H54 (cell line): ENCODE data around the gene SSR1.
"Not testable (repeated sequence)": the region's sequence is repeated elsewhere in the genome, so short reads cannot be mapped to it uniquely, and the experiment has no call there.

Source experiments
- DNase-seq: peaks from one replicate; pipeline ENCODE4 v3.0.0; 2011; ENCODE audit warnings: low spot score, mixed read lengths; ENCODE audit not compliant: insufficient read length
- FAIRE-seq: peaks from 3 replicates; lab custom pipeline; 2011; peaks lifted over from hg19 to GRCh38; lab: Jason Lieb, UNC
- POLR2A ChIP-seq: IDR thresholded peaks from 2 replicates; pipeline ENCODE4 v1.6.1; 2011; ENCODE audit warnings: low read depth, mild to moderate bottlenecking, low read length

Gene SSR1

DNA sequence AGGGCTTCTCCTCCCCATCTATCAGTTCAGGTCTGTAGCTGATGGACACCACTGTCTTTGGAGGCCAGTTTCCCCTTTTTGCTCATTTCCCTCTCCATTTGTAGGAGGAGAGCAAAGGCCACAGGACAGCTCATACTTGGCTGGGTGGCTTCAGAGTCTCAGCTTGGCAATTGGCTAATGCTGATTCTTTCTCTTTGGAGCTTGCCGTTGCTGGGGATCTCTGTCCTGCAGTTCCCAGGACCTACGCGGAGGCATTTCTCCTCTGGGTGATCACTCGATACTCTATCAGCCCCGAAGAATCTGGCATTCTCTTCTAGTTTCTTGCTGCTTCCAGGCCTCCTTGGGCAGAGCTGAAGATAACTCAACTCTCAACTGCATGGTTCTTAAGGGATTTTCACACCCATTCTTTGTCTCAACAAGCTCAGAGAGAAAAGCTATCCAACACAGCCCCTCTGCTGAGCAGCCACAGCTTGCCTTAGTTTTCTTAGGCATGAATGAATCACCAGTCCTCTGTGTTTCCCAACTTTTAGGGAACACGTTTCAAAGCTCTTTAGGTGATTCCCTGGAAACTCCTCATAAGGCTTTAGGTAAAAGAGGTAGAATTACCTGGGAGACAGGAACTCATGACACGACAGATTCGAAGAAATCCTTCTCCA is 19.2 kb upstream of the SSR1 start:
- DNase-seq, result no peak
- FAIRE-seq, result no peak
- TF ChIP-seq POLR2A, result no peak

DNA sequence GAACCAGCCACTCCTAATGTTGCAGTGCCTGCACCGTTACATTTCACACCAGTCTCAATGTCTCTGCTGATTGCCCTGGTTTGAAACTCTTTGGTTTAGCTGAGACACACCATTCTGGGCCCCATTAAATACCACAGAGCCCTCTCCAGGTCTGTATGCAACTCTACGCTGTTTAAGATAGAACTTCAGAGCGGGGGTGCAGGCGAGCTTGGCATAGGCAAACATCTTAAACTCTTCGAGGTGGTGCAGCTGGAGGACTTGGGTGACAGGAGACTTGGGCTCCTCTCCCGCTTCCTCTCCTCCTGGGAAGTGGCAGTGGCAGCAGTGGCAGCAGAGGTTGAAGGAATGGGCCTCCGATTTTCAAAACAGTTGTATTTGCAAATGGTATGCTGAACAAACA is 18.5 kb upstream of the SSR1 start:
- TF ChIP-seq POLR2A, result no peak
- no peak for FAIRE-seq

GRCh38 chr6:7328243-7328642 is 15.2 kb upstream of the SSR1 start:
- FAIRE-seq, result no peak
- no peak for TF ChIP-seq POLR2A
- no peak for DNase-seq

More for the DNA sequence above, 18.5 kb upstream of the SSR1 start:
- no peak for DNase-seq

GRCh38 chr6:7325750-7326149 is 12.8 kb upstream of the SSR1 start:
- TF ChIP-seq POLR2A, result no peak
- no peak for DNase-seq
- no peak for FAIRE-seq

DNA sequence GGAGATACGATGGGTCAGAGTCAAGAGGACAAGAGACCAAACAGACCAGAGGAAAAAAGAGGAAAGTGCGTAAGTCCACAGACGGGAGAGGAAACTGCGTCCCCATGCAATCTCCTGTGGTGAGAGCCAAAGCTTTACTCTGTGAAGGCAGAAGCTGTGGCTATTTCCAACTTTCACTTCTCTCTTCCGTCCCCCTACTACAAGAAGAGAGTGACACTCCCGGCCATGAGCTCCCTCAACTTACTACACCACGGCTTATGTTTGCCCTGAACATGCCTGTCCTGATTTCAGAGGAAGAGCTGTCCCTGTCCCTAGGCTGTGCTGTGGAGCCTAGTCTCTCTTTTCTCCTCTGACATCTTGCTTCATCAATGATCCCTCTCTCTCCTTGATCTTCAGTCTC is 11.5 kb upstream of the SSR1 start:
- TF ChIP-seq POLR2A, result no peak
- no peak for FAIRE-seq
- DNase-seq, result no peak

- no peak for DNase-seq
- no peak for FAIRE-seq
- no peak for TF ChIP-seq POLR2A
Observed at GRCh38 chr6:7323074-7323473, 10.1 kb upstream of the SSR1 start.

- not testable (repeated sequence) for DNase-seq, FAIRE-seq
Observed at GRCh38 chr6:7321866-7322265, 8.9 kb upstream of the SSR1 start.

DNA sequence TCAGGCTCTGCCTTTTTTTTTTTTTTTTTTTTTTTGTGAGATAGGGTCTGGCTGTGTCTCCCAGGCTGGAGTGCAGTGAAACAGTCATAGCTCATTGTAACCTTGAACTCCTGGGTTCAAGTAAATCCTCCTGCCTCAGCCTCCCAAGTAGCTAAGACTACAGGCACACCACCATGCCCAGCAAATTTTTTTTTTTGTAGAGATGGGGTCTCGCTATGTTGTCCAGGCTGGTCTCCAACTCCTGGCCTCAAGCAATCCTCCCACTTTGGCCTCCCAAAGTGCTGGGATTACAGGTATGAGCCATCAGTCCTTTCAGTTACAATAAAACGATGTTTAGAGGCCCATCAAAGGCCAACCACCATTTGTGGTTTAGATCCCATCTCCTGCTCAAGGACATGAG is 6.4 kb upstream of the SSR1 start:
- not testable (repeated sequence) for FAIRE-seq, DNase-seq

GRCh38 chr6:7317538-7317937 is 4.5 kb upstream of the SSR1 start:
- no peak for FAIRE-seq
- no peak for TF ChIP-seq POLR2A

GRCh38 chr6:7316658-7317533 is 3.9 kb upstream of the SSR1 start:
- FAIRE-seq (no peak), DNase-seq (no peak)
- no peak for TF ChIP-seq POLR2A

More at GRCh38 chr6:7317538-7317937, 4.5 kb upstream of the SSR1 start:
- no peak for DNase-seq

DNA sequence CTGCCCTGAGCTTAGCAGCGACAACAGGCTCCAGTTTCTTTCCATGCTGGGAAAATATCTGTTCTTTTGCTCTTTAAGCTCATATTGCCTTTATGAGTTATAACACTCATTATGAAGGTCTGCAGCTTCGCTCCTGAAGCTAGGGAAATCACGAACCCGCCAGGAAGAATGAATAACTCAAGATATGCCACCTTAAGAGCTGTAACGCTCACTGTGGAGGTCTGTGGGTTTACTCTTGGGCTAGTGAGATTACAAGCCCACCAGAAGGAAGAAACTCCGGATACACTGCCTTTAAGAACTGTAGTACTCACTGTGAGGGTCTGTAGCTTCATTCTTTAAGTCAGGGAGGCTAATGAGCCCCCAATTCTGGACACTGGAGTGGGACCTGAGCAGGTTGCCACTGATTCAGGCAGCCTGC is 3.0 kb upstream of the SSR1 start:
- TF ChIP-seq POLR2A, result no peak
- DNase-seq (no peak), FAIRE-seq (no peak)

GRCh38 chr6:7315087-7315947 is 2.3 kb upstream of the SSR1 start:
- not testable (repeated sequence) for FAIRE-seq, DNase-seq

- TF ChIP-seq POLR2A, result no peak
- FAIRE-seq (no peak), DNase-seq (no peak)
Observed at GRCh38 chr6:7314414-7314813, 1.4 kb upstream of the SSR1 start.
